ENCODE results near the gene NR3C2. TPM values are rescaled to one million over a fixed set of nuclear protein-coding genes. Genes with fewer than 3 reads are reported as not detected.

NR3C2 gene
- total and polyA plus RNA-seq, 2 experiments from 2014 or later, result 1.2 to 3.0 TPM

- Histone ChIP-seq H3F3A (replicated peaks; ENCODE audit: low read depth) (no peaks in the 10 kb centered on the region), H3K9me2 (ENCODE audit: insufficient read depth) (no peaks in the 10 kb centered on the region), H3K27ac (ENCODE audit: low read depth) (no peak overlapping the region), H2AFZ (no peak overlapping the region), H4K20me1 (replicated peaks; ENCODE audit: insufficient read depth) (no peaks in the 10 kb centered on the region), H3K4me2 (no peak overlapping the region), H3K79me2 (replicated peaks; ENCODE audit: insufficient read depth) (no peaks in the 10 kb centered on the region), H3K4me1 (ENCODE audit: insufficient read depth) (peaks cover 8% of the 10 kb centered on the region), H3K27me3 (ENCODE audit: insufficient read depth) (no peaks in the 10 kb centered on the region), H3K4me3 (no peak overlapping the region), H3K36me3 (ENCODE audit: insufficient read depth) (no peaks in the 10 kb centered on the region)
- Mint-ChIP-seq H3K27ac (no peak overlapping the region), H3K36me3 (ENCODE audit: low read depth) (no peaks in the 10 kb centered on the region), H3K9me3 (peaks cover 5% of the 10 kb centered on the region; the same call in 2 of the 3 replicates), H3K4me1 (peaks cover 5% of the 10 kb centered on the region; the same call in 2 of the 3 replicates), H3K27me3 (ENCODE audit: insufficient read depth, low read depth, poor library complexity) (peaks cover 2% of the 10 kb centered on the region), H3K4me3 (no peak overlapping the region)
- TF ChIP-seq STAT1 (IDR thresholded peaks at IDR 0.05; ENCODE audit: unreplicated experiment) (no peak), ZNF114 (CRISPR knock-in tag; IDR thresholded peaks at IDR 0.05) (no peak), POLR2AphosphoS5 (IDR thresholded peaks at IDR 0.05; ENCODE audit: low read depth) (no peak), ZNF462 (CRISPR knock-in tag; IDR thresholded peaks at IDR 0.05) (no peak), JUNB (IDR thresholded peaks at IDR 0.05; ENCODE audit: unreplicated experiment) (no peak), EZH2 (IDR thresholded peaks at IDR 0.05; ENCODE audit: low read depth, unreplicated experiment) (no peak), ZNF331 (CRISPR knock-in tag; IDR thresholded peaks at IDR 0.05; ENCODE audit: low read depth) (no peak), CREB1 (CRISPR knock-in tag; IDR thresholded peaks at IDR 0.05; ENCODE audit: low read depth) (no peak), NANOG (IDR thresholded peaks at IDR 0.05; ENCODE audit: borderline replicate concordance) (no peak), EZH2phosphoT487 (IDR thresholded peaks at IDR 0.05; ENCODE audit: unreplicated experiment) (no peak), CTCF (conservative IDR thresholded peaks at IDR 0.05; ENCODE audit: low read depth in 2 of 2) (no peak), REST (IDR thresholded peaks at IDR 0.05; ENCODE audit: unreplicated experiment) (no peak)
- TF ChIP-seq, protein P1, sequence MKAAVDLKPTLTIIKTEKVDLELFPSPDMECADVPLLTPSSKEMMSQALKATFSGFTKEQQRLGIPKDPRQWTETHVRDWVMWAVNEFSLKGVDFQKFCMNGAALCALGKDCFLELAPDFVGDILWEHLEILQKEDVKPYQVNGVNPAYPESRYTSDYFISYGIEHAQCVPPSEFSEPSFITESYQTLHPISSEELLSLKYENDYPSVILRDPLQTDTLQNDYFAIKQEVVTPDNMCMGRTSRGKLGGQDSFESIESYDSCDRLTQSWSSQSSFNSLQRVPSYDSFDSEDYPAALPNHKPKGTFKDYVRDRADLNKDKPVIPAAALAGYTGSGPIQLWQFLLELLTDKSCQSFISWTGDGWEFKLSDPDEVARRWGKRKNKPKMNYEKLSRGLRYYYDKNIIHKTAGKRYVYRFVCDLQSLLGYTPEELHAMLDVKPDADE (IDR thresholded peaks at IDR 0.05), result no peak
- ATAC-seq, result no peak
- DNase-seq (ENCODE audit: low spot score), result no peak
These were observed 127.2 kb downstream of the NR3C2 start for GRCh38 chr4:148315049-148315448.
